PC-9 (cell line): ENCODE results near the gene USP49.

Experiments used
- EZH2 ChIP-seq: fragments of 200-600 bp; sonication (generic); IDR thresholded peaks from 2 replicates; pipeline ENCODE4 v1.8.0; 2017; ENCODE audit warnings: antibody characterized with exemption, low read depth
- TF ChIP-seq, protein P1 (sequence below): fragments of 200-600 bp; sonication (generic); conservative IDR thresholded peaks from 2 replicates; pipeline ENCODE4 v1.6.1; 2017; ENCODE audit warnings: mixed run types, antibody characterized with exemption, mild to moderate bottlenecking, moderate library complexity

DNA sequence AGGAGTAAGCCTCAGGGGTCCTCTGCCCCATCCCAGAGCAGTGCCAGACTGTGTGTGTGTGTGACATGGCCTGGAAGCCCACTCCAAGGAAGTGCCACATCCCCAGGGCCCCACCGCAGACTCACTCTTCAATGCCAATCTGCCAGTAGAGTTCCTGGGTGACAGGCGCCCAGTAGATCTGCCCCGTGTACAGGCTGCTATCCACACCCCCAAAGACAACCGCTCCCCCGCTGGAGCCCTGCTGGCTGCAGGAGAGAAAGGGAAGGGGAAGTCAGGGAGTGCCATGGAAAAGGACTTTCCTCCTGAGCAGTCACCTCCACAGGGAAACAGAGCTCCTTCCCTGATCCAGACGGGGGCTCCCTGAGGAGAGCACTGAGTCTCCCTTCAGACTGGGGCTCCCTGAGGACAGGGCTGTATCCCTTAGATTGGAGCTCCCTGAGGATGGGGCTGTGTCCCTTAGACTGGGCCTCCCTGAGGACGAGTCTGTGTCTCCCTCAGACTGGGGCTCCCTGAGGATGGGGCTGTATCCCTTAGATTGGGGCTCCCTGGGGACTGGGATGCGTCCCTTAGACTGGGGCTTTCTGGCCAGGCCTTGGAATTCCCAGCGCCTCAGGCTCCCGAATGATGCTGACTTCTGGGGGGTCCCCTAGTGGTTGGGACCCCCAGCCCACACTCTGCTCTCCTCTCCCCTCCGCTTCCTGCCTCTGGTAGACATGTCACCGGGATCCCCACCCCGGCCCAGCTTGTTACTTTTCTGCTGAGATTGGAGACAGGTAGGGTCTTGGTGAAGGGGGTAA, 154.6 kb downstream of the USP49 start:
- TF ChIP-seq, protein P1, sequence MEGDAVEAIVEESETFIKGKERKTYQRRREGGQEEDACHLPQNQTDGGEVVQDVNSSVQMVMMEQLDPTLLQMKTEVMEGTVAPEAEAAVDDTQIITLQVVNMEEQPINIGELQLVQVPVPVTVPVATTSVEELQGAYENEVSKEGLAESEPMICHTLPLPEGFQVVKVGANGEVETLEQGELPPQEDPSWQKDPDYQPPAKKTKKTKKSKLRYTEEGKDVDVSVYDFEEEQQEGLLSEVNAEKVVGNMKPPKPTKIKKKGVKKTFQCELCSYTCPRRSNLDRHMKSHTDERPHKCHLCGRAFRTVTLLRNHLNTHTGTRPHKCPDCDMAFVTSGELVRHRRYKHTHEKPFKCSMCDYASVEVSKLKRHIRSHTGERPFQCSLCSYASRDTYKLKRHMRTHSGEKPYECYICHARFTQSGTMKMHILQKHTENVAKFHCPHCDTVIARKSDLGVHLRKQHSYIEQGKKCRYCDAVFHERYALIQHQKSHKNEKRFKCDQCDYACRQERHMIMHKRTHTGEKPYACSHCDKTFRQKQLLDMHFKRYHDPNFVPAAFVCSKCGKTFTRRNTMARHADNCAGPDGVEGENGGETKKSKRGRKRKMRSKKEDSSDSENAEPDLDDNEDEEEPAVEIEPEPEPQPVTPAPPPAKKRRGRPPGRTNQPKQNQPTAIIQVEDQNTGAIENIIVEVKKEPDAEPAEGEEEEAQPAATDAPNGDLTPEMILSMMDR: no peak
- TF ChIP-seq EZH2: no peak
